A549 (cell line): ENCODE measurements around the gene MACF1. TPM values are rescaled to one million over a fixed set of nuclear protein-coding genes. Genes with fewer than 3 reads are reported as not detected.

Experiments used
- ATAC-seq, 2 experiments: fragments of 200-7000 bp in 1 of 2; fragments of >200 bp in 1 of 2; cut with Nextera tagmentation in 1 of 2; cut with Tn5 transposase in 1 of 2; 3 replicates each; pipeline versions ENCODE4 v1.8.0 to v1.9.1; 2018 to 2020; ENCODE audit warnings: mild to moderate bottlenecking in 1 of 2, moderate library complexity in 1 of 2
- CTCF ChIA-PET: fragments of 300-600 bp; sonication (Branson Sonifier 250); formaldehyde crosslinking; extraction: SDS; loops from one replicate; lab custom pipeline; 2021; ENCODE audit warnings: antibody characterized with exemption, inconsistent platforms; lab: Yijun Ruan, JAX
- POLR2A ChIA-PET: fragments of 350-600 bp; formaldehyde crosslinking; extraction: SDS; loops from one replicate; lab custom pipeline; 2021; ENCODE audit warnings: antibody characterized with exemption, inconsistent platforms; lab: Yijun Ruan, JAX
- DNase-seq, 2 experiments: peaks; one replicate each; pipeline versions ENCODE4 v3.0.0 to v3.0.0-alpha.2; 2011 to 2016; ENCODE audit warnings: low read depth in 1 of 2, low spot score in 1 of 2
- FAIRE-seq: peaks from 2 replicates; lab custom pipeline; 2011; peaks lifted over from hg19 to GRCh38; lab: Jason Lieb, UNC
- H3K27ac ChIP-seq, 2 experiments: fragments of >200 bp; sonication (Bioruptor Twin); formaldehyde crosslinking; 3 replicates each; pipeline ENCODE4 v1.5.1; 2016 to 2017
- H3K4me1 ChIP-seq: fragments of >200 bp; sonication (Bioruptor Twin); formaldehyde crosslinking; 3 replicates; pipeline ENCODE4 v1.6.1; 2016
- H3K4me2 ChIP-seq: fragments of >200 bp; sonication (Bioruptor Twin); formaldehyde crosslinking; 3 replicates; pipeline ENCODE4 v1.6.1; 2016
- H3K4me3 ChIP-seq: fragments of >200 bp; sonication (Bioruptor Twin); formaldehyde crosslinking; 3 replicates; pipeline ENCODE4 v1.5.1; 2016
- H3K9me3 ChIP-seq: fragments of >200 bp; sonication (Bioruptor Twin); formaldehyde crosslinking; 3 replicates; pipeline ENCODE4 v1.6.1; 2016
- CTCF ChIP-seq: fragments of >200 bp; sonication (Bioruptor Twin); formaldehyde crosslinking; IDR thresholded peaks from 3 replicates; pipeline ENCODE4 v1.5.1; 2016
- EP300 ChIP-seq, 2 experiments: fragments of >200 bp; sonication (Bioruptor Twin); formaldehyde crosslinking; IDR thresholded peaks; 2 replicates in 1 of 2; 3 replicates in 1 of 2; pipeline ENCODE4 v1.6.1; 2016 to 2017
- FOSL2 ChIP-seq, 2 experiments: fragments of 450-650 bp in 1 of 2; fragments of >200 bp in 1 of 2; sonication (Bioruptor Twin) in 1 of 2; formaldehyde crosslinking; IDR thresholded peaks; 2 replicates each; pipeline versions ENCODE4 v1.5.0 to v1.6.1; 2016 to 2020; ENCODE audit warnings: mild to moderate bottlenecking in 1 of 2, moderate library complexity in 1 of 2
- JUN ChIP-seq, 2 experiments: fragments of >200 bp; sonication (Bioruptor Twin); formaldehyde crosslinking; IDR thresholded peaks; 2 replicates in 1 of 2; 3 replicates in 1 of 2; pipeline ENCODE4 v1.6.1; 2016 to 2017
- JUNB ChIP-seq: fragments of >200 bp; sonication (Bioruptor Twin); formaldehyde crosslinking; IDR thresholded peaks from 2 replicates; pipeline ENCODE4 v1.6.1; 2016
- MAX ChIP-seq: IDR thresholded peaks from 2 replicates; pipeline ENCODE4 v1.6.1; 2012
- RAD21 ChIP-seq, 2 experiments: fragments of >200 bp in 1 of 2; sonication (Bioruptor Twin) in 1 of 2; formaldehyde crosslinking in 1 of 2; IDR thresholded peaks in 1 of 2; conservative IDR thresholded peaks in 1 of 2; 2 replicates in 1 of 2; 3 replicates in 1 of 2; pipeline ENCODE4 v1.6.1; 2012 to 2018; ENCODE audit warnings: inconsistent platforms in 1 of 2
- SMC3 ChIP-seq: fragments of >200 bp; sonication (Bioruptor Twin); formaldehyde crosslinking; IDR thresholded peaks from 3 replicates; pipeline ENCODE4 v1.6.1; 2018; ENCODE audit warnings: inconsistent platforms
- TFCP2L1 ChIP-seq: fragments of 250-450 bp; sonication (Bioruptor Pico); IDR thresholded peaks from 2 replicates; pipeline ENCODE4 v1.5.0; 2021; ENCODE audit warnings: mild to moderate bottlenecking
- USF2 ChIP-seq: fragments of 450-650 bp; IDR thresholded peaks from 2 replicates; pipeline ENCODE4 v1.6.1; 2014; ENCODE audit warnings: antibody characterized with exemption
- ZC3H11A ChIP-seq: fragments of 450-650 bp; IDR thresholded peaks from 2 replicates; pipeline ENCODE4 v1.6.1; 2014; ENCODE audit warnings: antibody characterized with exemption, mild to moderate bottlenecking
- ZSCAN20 ChIP-seq: fragments of 250-450 bp; sonication (Bioruptor Pico); IDR thresholded peaks from 2 replicates; pipeline ENCODE4 v1.8.0; 2022; ENCODE audit warnings: mild to moderate bottlenecking, moderate library complexity
- WGBS: methylation state at CpG from one replicate; pipeline ENCODE4 v1.1.6; 2017; ENCODE audit errors: missing lambda C conversion rate; 5-methylcytosine and 5-hydroxymethylcytosine counted together
- polyA plus RNA-seq, 4 experiments: library from polyadenylated mRNA; depleted of rRNA in 3 of 4; stranded (reverse); fragments of >200 nt; fragmentation: RNase III in 1 of 4; extraction: RNeasy Plus Mini Kit Qiagen cat#74134 plus additional on column Dnase treatment in 1 of 4; gene quantifications; 2 replicates in 3 of 4; 3 replicates in 1 of 4; pipeline ENCODE4 v1.2.3, GENCODE V29; 2011 to 2017
- TF ChIP-seq, protein P1 (sequence below): fragments of 200-600 bp; sonication (generic); IDR thresholded peaks from 2 replicates; pipeline ENCODE4 v1.6.1; 2016; ENCODE audit warnings: antibody characterized with exemption, mild to moderate bottlenecking, moderate library complexity

The MACF1 gene
- polyA plus RNA-seq, 2 of the 4 experiments (the other 2 are of a cell fraction): 45.7 to 64.2 TPM

DNA sequence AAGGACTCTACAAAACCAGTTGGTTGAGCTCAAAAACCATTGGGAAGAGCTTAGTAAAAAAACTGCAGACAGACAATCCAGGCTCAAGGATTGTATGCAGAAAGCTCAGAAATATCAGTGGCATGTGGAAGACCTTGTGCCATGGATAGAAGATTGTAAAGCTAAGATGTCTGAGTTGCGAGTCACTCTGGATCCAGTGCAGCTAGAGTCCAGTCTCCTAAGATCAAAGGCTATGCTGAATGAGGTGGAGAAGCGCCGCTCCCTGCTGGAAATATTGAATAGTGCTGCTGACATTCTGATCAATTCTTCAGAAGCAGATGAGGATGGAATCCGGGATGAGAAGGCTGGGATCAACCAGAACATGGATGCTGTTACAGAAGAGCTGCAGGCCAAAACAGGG, 183.0 kb downstream of the MACF1 start:
- POLR2A ChIA-PET: interaction anchor here (0.9 to 1.4 kb wide), 2 partner anchors 11 to 24 kb away, joined by 3 to 4 read pairs; no protein-coding TSS in a partner anchor
- no peak for FAIRE-seq
- Histone ChIP-seq H3K4me1 (peaks cover 36% of the 10 kb centered on the region), H3K4me2 (peak overlapping the region; percentile 55), H3K27ac (peak overlapping the region; percentile 46 to 89; a peak in 5 of 6 replicates), H3K9me3 (no peaks in the 10 kb centered on the region), H3K4me3 (no peak overlapping the region)
- CTCF ChIA-PET: interaction anchor here (0.6 to 6.0 kb wide), 17 partner anchors 9 to 302 kb away, joined by 3 to 56 read pairs (median 4); no protein-coding TSS in a partner anchor
- WGBS: 51% methylated on average over 4 of the region's 4 CpGs
- DNase-seq: peak; percentile 62 to 65
- peak; percentile 46; the same call in 1 of the 2 replicates for TF ChIP-seq FOSL2 (IDR thresholded peaks at IDR 0.05)
- TF ChIP-seq FOSL2 (CRISPR knock-in tag; IDR thresholded peaks at IDR 0.05): peak; percentile 56
- peak; percentile 38 for TF ChIP-seq CTCF
- peak; percentile 37; the same call in 1 of the 2 replicates for TF ChIP-seq JUNB
- TF ChIP-seq ZC3H11A: no peak
- no peak for TF ChIP-seq ZSCAN20 (CRISPR knock-in tag)
- TF ChIP-seq MAX: peak; percentile 49
- TF ChIP-seq, protein P1, sequence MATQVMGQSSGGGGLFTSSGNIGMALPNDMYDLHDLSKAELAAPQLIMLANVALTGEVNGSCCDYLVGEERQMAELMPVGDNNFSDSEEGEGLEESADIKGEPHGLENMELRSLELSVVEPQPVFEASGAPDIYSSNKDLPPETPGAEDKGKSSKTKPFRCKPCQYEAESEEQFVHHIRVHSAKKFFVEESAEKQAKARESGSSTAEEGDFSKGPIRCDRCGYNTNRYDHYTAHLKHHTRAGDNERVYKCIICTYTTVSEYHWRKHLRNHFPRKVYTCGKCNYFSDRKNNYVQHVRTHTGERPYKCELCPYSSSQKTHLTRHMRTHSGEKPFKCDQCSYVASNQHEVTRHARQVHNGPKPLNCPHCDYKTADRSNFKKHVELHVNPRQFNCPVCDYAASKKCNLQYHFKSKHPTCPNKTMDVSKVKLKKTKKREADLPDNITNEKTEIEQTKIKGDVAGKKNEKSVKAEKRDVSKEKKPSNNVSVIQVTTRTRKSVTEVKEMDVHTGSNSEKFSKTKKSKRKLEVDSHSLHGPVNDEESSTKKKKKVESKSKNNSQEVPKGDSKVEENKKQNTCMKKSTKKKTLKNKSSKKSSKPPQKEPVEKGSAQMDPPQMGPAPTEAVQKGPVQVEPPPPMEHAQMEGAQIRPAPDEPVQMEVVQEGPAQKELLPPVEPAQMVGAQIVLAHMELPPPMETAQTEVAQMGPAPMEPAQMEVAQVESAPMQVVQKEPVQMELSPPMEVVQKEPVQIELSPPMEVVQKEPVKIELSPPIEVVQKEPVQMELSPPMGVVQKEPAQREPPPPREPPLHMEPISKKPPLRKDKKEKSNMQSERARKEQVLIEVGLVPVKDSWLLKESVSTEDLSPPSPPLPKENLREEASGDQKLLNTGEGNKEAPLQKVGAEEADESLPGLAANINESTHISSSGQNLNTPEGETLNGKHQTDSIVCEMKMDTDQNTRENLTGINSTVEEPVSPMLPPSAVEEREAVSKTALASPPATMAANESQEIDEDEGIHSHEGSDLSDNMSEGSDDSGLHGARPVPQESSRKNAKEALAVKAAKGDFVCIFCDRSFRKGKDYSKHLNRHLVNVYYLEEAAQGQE: no peak
- TF ChIP-seq RAD21 (conservative IDR thresholded peaks at IDR 0.05 in 1 of 2, IDR thresholded peaks at IDR 0.05 in 1 of 2): peak; percentile 52 to 59
- TF ChIP-seq SMC3: peak; percentile 48
- 0 out of 5 replicates have a peak, but pooled peaks of 1 of the 2 experiments have one; percentile 24 for TF ChIP-seq JUN (IDR thresholded peaks at IDR 0.05)
- peak; percentile 84 to 85 for ATAC-seq

DNA sequence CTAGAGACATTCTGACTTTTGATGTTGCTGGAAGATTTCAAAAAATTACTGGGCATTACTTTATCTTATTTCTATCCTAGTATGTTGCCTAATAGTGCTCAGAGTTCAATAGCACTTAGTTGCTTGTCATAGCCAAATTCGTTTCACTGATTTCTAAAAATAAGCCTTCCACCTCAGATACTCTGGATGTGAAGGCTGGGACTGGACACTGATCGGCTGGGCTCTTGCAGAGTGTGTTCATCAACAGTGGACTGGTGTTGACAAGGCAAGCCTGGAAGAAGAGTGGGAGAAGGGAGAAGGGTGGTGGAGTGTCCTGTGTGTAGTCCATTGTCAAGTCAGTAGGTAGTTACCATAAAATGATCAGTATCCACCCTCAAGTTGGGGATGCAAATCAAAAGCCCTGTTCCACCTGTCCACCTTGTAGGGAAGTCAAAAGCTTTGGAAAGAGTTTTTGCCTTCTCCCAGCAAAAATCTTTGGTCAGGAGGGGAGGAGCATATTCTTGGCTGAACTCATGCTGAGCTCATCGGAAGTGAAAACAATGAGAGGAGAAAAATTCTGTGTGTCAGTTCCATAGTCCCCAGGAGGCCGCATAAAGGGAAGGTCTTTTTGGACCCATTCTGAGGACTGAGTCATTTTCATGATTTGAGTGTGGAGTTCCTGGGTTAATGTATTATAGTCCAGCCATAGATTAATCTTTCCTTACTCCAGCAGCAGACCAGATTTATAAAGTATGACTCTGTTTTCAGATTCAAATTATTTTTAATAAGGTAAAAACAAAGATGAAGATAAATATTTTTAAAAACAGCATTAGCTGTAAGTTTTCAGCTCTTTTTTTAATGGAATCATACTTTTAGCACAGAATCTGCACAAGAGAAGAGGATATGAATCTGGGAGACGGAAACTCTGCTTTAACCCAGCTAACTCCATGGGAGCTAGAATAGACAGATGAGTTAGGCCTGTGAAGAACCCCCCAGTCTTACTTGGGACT, 187.5 kb downstream of the MACF1 start:
- FAIRE-seq: no peak
- Histone ChIP-seq H3K4me1 (peaks cover 75% of the 10 kb centered on the region), H3K4me3 (peak overlapping the region; percentile 19; the same call in 1 of the 3 replicates), H3K9me3 (no peaks in the 10 kb centered on the region), H3K27ac (peak overlapping the region; percentile 89 to 93), H3K4me2 (peak overlapping the region; percentile 91)
- peak; percentile 76 to 85 for ATAC-seq
- ChIA-PET POLR2A (interaction anchor here (0.6 to 1.5 kb wide), 4 partner anchors 17 to 190 kb away, joined by 3 to 7 read pairs (median 5); no protein-coding TSS in a partner anchor), CTCF (interaction anchor here (1.1 to 4.8 kb wide), 5 partner anchors 13 to 293 kb away, joined by 3 to 32 read pairs (median 4); no protein-coding TSS in a partner anchor)
- WGBS: 13% methylated on average over 5 of the region's 5 CpGs
- TF ChIP-seq TFCP2L1 (CRISPR knock-in tag): no peak
- TF ChIP-seq JUNB: peak; percentile 51
- peak in 1 of 2 experiments; percentile 39; a peak in 1 of 5 replicates for TF ChIP-seq EP300 (IDR thresholded peaks at IDR 0.05)
- 0 out of 2 replicates have a peak, but pooled peaks have one; percentile 38 for TF ChIP-seq MAX
- 0 out of 5 replicates have a peak, but pooled peaks of 1 of the 2 experiments have one; percentile 44 for TF ChIP-seq JUN (IDR thresholded peaks at IDR 0.05)
- TF ChIP-seq FOSL2 (IDR thresholded peaks at IDR 0.05): peak; percentile 59; the same call in 1 of the 2 replicates
- TF ChIP-seq FOSL2 (CRISPR knock-in tag; IDR thresholded peaks at IDR 0.05): peak; percentile 62
- TF ChIP-seq USF2: no peak
- peak; percentile 74 to 75 for DNase-seq
